ENCODE measurements around the gene AGAP1.

The AGAP1 gene

GRCh38 chr2:236155406-236155805 lies 661.6 kb downstream of the AGAP1 start:
- Histone ChIP-seq H3K4me1 (ENCODE audit: control insufficient read depth in 2 of 2, insufficient read depth in 2 of 2, low read length in 2 of 2) (no peaks in the 10 kb centered on the region), H3K9me3 (ENCODE audit: control insufficient read depth in 2 of 2, low read length in 2 of 2) (peaks cover 0 to 2% of the 10 kb centered on the region in 2 donors), H3K27me3 (ENCODE audit: control insufficient read depth in 2 of 2, insufficient read depth in 2 of 2, low read length in 2 of 2) (peaks cover 5 to 16% of the 10 kb centered on the region in 2 donors)

GRCh38 chr2:236156095-236156859 lies 662.4 kb downstream of the AGAP1 start:
- no peak overlapping the region for H3K27ac ChIP-seq (ENCODE audit: low read depth in 2 of 2, low read length in 2 of 2)
- no peak overlapping the region for H3K4me3 ChIP-seq (ENCODE audit: low read length in 2 of 2)
- H3K9ac ChIP-seq (ENCODE audit: low read depth in 1 of 2, low read length in 2 of 2) = no peak overlapping the region
- H3K27me3 ChIP-seq (ENCODE audit: control insufficient read depth in 2 of 2, insufficient read depth in 2 of 2, low read length in 2 of 2) = peaks cover 12 to 24% of the 10 kb centered on the region in 2 donors
- no peaks in the 10 kb centered on the region for H3K36me3 ChIP-seq (ENCODE audit: control insufficient read depth in 2 of 2, insufficient read depth in 2 of 2, low read length in 2 of 2)
- no peaks in the 10 kb centered on the region for H3K4me1 ChIP-seq (ENCODE audit: control insufficient read depth in 2 of 2, insufficient read depth in 2 of 2, low read length in 2 of 2)
- peaks cover 0 to 2% of the 10 kb centered on the region in 2 donors for H3K9me3 ChIP-seq (ENCODE audit: control insufficient read depth in 2 of 2, low read length in 2 of 2)

More at GRCh38 chr2:236155406-236155805, 661.6 kb downstream of the AGAP1 start:
- Histone ChIP-seq H3K27ac (ENCODE audit: low read depth in 2 of 2, low read length in 2 of 2) (no peak overlapping the region), H3K36me3 (ENCODE audit: control insufficient read depth in 2 of 2, insufficient read depth in 2 of 2, low read length in 2 of 2) (no peaks in the 10 kb centered on the region), H3K9ac (ENCODE audit: low read depth in 1 of 2, low read length in 2 of 2) (no peak overlapping the region), H3K4me3 (ENCODE audit: low read length in 2 of 2) (no peak overlapping the region)

- H3K4me1 ChIP-seq (ENCODE audit: control insufficient read depth in 2 of 2, insufficient read depth in 2 of 2, low read length in 2 of 2) = no peaks in the 10 kb centered on the region
- H3K9ac ChIP-seq (ENCODE audit: low read depth in 1 of 2, low read length in 2 of 2) = no peak overlapping the region
- no peak overlapping the region for H3K27ac ChIP-seq (ENCODE audit: low read depth in 2 of 2, low read length in 2 of 2)
- peaks cover 0 to 2% of the 10 kb centered on the region in 2 donors for H3K9me3 ChIP-seq (ENCODE audit: control insufficient read depth in 2 of 2, low read length in 2 of 2)
- H3K27me3 ChIP-seq (ENCODE audit: control insufficient read depth in 2 of 2, insufficient read depth in 2 of 2, low read length in 2 of 2) = peaks cover 16 to 29% of the 10 kb centered on the region in 2 donors
- no peaks in the 10 kb centered on the region for H3K36me3 ChIP-seq (ENCODE audit: control insufficient read depth in 2 of 2, insufficient read depth in 2 of 2, low read length in 2 of 2)
- no peak overlapping the region for H3K4me3 ChIP-seq (ENCODE audit: low read length in 2 of 2)
These were observed 663.0 kb downstream of the AGAP1 start for GRCh38 chr2:236156860-236157194.

DNA sequence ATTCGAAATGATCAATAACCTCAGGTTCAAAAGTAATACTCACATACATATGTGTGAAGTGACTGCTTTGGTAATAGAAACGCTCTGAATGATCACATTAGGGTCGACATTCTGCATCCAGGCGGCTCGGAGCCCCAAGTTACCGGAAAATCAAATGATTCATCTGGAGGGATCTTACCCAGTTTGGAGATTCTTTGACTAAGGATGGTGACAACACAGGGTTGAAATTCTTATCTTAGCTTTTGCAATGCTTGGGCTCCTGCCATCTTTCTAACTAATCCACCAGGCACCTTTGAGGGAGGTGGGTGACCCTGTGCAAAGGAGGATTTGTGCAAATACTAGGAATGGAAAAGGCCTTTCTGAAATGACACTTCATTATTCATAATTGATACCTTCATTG lies 663.5 kb downstream of the AGAP1 start:
- no peaks in the 10 kb centered on the region for H3K36me3 ChIP-seq (ENCODE audit: control insufficient read depth in 2 of 2, insufficient read depth in 2 of 2, low read length in 2 of 2)
- H3K27ac ChIP-seq (ENCODE audit: low read depth in 2 of 2, low read length in 2 of 2) = no peak overlapping the region
- H3K9ac ChIP-seq (ENCODE audit: low read depth in 1 of 2, low read length in 2 of 2) = no peak overlapping the region
- H3K9me3 ChIP-seq (ENCODE audit: control insufficient read depth in 2 of 2, low read length in 2 of 2) = peaks cover 0 to 2% of the 10 kb centered on the region in 2 donors
- H3K27me3 ChIP-seq (ENCODE audit: control insufficient read depth in 2 of 2, insufficient read depth in 2 of 2, low read length in 2 of 2) = peaks cover 21 to 34% of the 10 kb centered on the region in 2 donors
- no peak overlapping the region for H3K4me3 ChIP-seq (ENCODE audit: low read length in 2 of 2)
- H3K4me1 ChIP-seq (ENCODE audit: control insufficient read depth in 2 of 2, insufficient read depth in 2 of 2, low read length in 2 of 2) = no peaks in the 10 kb centered on the region

DNA sequence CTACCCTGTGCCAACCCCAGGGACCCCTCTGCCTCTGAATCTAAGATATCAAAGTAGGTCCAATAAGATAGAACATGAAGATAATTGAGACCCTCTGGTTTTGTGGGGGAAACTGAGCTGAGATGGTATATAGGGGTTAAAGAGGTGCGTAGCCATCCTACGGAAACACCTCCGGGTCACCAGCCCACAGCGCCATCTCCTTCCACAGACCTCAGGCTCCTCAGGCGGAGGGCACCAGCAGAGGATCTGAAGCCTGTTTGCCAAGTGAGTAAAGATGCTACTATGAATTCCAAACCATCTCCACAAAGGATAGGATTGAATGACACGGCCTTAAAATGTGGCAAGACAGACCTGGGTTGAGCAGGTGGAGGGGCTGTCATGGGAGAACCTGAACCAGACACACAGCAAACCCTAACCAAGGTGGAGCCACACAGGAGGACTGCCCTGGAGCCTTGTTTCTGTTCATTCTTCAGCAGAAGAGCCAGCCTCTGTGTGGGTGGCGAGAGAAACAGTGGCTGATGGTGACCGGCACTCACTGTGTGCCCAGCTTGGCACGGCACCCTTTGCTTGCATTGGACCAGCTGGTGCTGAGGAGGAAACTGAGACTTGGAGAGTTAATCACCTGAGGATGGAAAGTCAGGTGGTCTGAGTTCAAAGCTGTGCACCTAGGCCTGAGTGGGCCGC lies 664.1 kb downstream of the AGAP1 start:
- Histone ChIP-seq H3K4me3 (ENCODE audit: low read length in 2 of 2) (no peak overlapping the region), H3K4me1 (ENCODE audit: control insufficient read depth in 2 of 2, insufficient read depth in 2 of 2, low read length in 2 of 2) (no peaks in the 10 kb centered on the region), H3K9me3 (ENCODE audit: control insufficient read depth in 2 of 2, low read length in 2 of 2) (no peaks in the 10 kb centered on the region), H3K27me3 (ENCODE audit: control insufficient read depth in 2 of 2, insufficient read depth in 2 of 2, low read length in 2 of 2) (peaks cover 25 to 40% of the 10 kb centered on the region in 2 donors), H3K9ac (ENCODE audit: low read depth in 1 of 2, low read length in 2 of 2) (no peak overlapping the region), H3K27ac (ENCODE audit: low read depth in 2 of 2, low read length in 2 of 2) (no peak overlapping the region), H3K36me3 (ENCODE audit: control insufficient read depth in 2 of 2, insufficient read depth in 2 of 2, low read length in 2 of 2) (no peaks in the 10 kb centered on the region)

GRCh38 chr2:236158969-236159777 lies 665.3 kb downstream of the AGAP1 start:
- peaks cover 30 to 51% of the 10 kb centered on the region in 2 donors for H3K27me3 ChIP-seq (ENCODE audit: control insufficient read depth in 2 of 2, insufficient read depth in 2 of 2, low read length in 2 of 2)
- H3K4me3 ChIP-seq (ENCODE audit: low read length in 2 of 2) = no peak overlapping the region
- H3K27ac ChIP-seq (ENCODE audit: low read depth in 2 of 2, low read length in 2 of 2) = no peak overlapping the region
- no peaks in the 10 kb centered on the region for H3K36me3 ChIP-seq (ENCODE audit: control insufficient read depth in 2 of 2, insufficient read depth in 2 of 2, low read length in 2 of 2)
- H3K4me1 ChIP-seq (ENCODE audit: control insufficient read depth in 2 of 2, insufficient read depth in 2 of 2, low read length in 2 of 2) = peaks cover 0 to 2% of the 10 kb centered on the region in 2 donors
- H3K9me3 ChIP-seq (ENCODE audit: control insufficient read depth in 2 of 2, low read length in 2 of 2) = no peaks in the 10 kb centered on the region
- H3K9ac ChIP-seq (ENCODE audit: low read depth in 1 of 2, low read length in 2 of 2) = no peak overlapping the region

GRCh38 chr2:236159778-236160170 lies 665.9 kb downstream of the AGAP1 start:
- H3K4me1 ChIP-seq (ENCODE audit: control insufficient read depth in 2 of 2, insufficient read depth in 2 of 2, low read length in 2 of 2) = peaks cover 2 to 5% of the 10 kb centered on the region in 2 donors
- no peak overlapping the region for H3K4me3 ChIP-seq (ENCODE audit: low read length in 2 of 2)
- H3K36me3 ChIP-seq (ENCODE audit: control insufficient read depth in 2 of 2, insufficient read depth in 2 of 2, low read length in 2 of 2) = no peaks in the 10 kb centered on the region
- H3K27me3 ChIP-seq (ENCODE audit: control insufficient read depth in 2 of 2, insufficient read depth in 2 of 2, low read length in 2 of 2) = peaks cover 32 to 57% of the 10 kb centered on the region in 2 donors
- no peak overlapping the region for H3K9ac ChIP-seq (ENCODE audit: low read depth in 1 of 2, low read length in 2 of 2)
- no peak overlapping the region for H3K27ac ChIP-seq (ENCODE audit: low read depth in 2 of 2, low read length in 2 of 2)
- no peaks in the 10 kb centered on the region for H3K9me3 ChIP-seq (ENCODE audit: control insufficient read depth in 2 of 2, low read length in 2 of 2)

- H3K27me3 ChIP-seq (ENCODE audit: control insufficient read depth in 2 of 2, insufficient read depth in 2 of 2, low read length in 2 of 2) = peaks cover 37 to 64% of the 10 kb centered on the region in 2 donors
- no peak overlapping the region for H3K9ac ChIP-seq (ENCODE audit: low read depth in 1 of 2, low read length in 2 of 2)
- no peak overlapping the region for H3K27ac ChIP-seq (ENCODE audit: low read depth in 2 of 2, low read length in 2 of 2)
- peaks cover 2 to 5% of the 10 kb centered on the region in 2 donors for H3K4me1 ChIP-seq (ENCODE audit: control insufficient read depth in 2 of 2, insufficient read depth in 2 of 2, low read length in 2 of 2)
- H3K4me3 ChIP-seq (ENCODE audit: low read length in 2 of 2) = no peak overlapping the region
- no peaks in the 10 kb centered on the region for H3K36me3 ChIP-seq (ENCODE audit: control insufficient read depth in 2 of 2, insufficient read depth in 2 of 2, low read length in 2 of 2)
- no peaks in the 10 kb centered on the region for H3K9me3 ChIP-seq (ENCODE audit: control insufficient read depth in 2 of 2, low read length in 2 of 2)
These were observed 666.7 kb downstream of the AGAP1 start for GRCh38 chr2:236160366-236161081.

DNA sequence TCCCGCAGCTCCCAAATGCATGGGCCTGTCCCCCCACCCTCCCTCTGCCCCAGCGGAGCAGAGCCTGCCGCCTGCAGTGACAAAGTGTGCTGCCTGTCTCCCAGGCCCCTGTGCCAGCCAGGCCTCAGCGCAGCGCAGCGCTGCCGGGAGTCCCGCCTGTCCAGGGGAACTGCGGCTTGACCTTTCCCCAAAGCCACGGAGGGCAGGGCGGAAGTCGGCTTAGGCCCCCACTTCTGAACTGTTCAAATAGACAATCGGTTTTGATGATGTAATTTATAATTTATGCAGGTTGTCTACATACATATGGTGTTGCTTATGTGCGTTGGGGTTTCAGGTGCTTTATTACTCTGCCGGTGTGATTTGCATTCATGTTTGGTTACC lies 667.2 kb downstream of the AGAP1 start:
- Histone ChIP-seq H3K4me3 (ENCODE audit: low read length in 2 of 2) (no peak overlapping the region), H3K9me3 (ENCODE audit: control insufficient read depth in 2 of 2, low read length in 2 of 2) (no peaks in the 10 kb centered on the region), H3K27me3 (ENCODE audit: control insufficient read depth in 2 of 2, insufficient read depth in 2 of 2, low read length in 2 of 2) (peaks cover 42 to 69% of the 10 kb centered on the region in 2 donors), H3K4me1 (ENCODE audit: control insufficient read depth in 2 of 2, insufficient read depth in 2 of 2, low read length in 2 of 2) (peaks cover 2 to 5% of the 10 kb centered on the region in 2 donors), H3K9ac (ENCODE audit: low read depth in 1 of 2, low read length in 2 of 2) (no peak overlapping the region), H3K27ac (ENCODE audit: low read depth in 2 of 2, low read length in 2 of 2) (no peak overlapping the region), H3K36me3 (ENCODE audit: control insufficient read depth in 2 of 2, insufficient read depth in 2 of 2, low read length in 2 of 2) (no peaks in the 10 kb centered on the region)

All from mucosa of rectum (tissue), 2 donors.